ENCODE measurements around the gene PPM1G. TPM values are rescaled to one million over a fixed set of nuclear protein-coding genes. Genes with fewer than 3 reads are reported as not detected.

Gene PPM1G
- total RNA-seq, 1 donor from 2014 or later = 24.7 TPM

- Histone ChIP-seq H3K27me3 (no peaks in the 10 kb centered on the region), H3K9me3 (no peaks in the 10 kb centered on the region), H3K4me1 (peaks cover 0 to 26% of the 10 kb centered on the region in 2 donors), H3K27ac (no peak overlapping the region), H3K36me3 (peaks cover 60 to 63% of the 10 kb centered on the region in 2 donors), H3K4me3 (no peak overlapping the region)
- intact Hi-C loops (cut with DNase I) = no loop called here
- DNase-seq (ENCODE audit: low spot score in 2 of 2) = no peak
- TF ChIP-seq CTCF (IDR thresholded peaks at IDR 0.05) = no peak
These were observed 33.1 kb downstream of the PPM1G start for GRCh38 chr2:27376151-27376865.

- DNase-seq (ENCODE audit: low spot score in 2 of 2) = no peak
- intact Hi-C loops (cut with DNase I) = no loop called here
- Histone ChIP-seq H3K9me3 (no peaks in the 10 kb centered on the region), H3K4me3 (no peak overlapping the region), H3K36me3 (peaks cover 60 to 63% of the 10 kb centered on the region in 2 donors), H3K27me3 (no peaks in the 10 kb centered on the region), H3K27ac (no peak overlapping the region), H3K4me1 (peaks cover 0 to 23% of the 10 kb centered on the region in 2 donors)
- no peak for TF ChIP-seq CTCF (IDR thresholded peaks at IDR 0.05)
These were observed 33.8 kb downstream of the PPM1G start for GRCh38 chr2:27375513-27376099.

- no peak for TF ChIP-seq CTCF (IDR thresholded peaks at IDR 0.05)
- Histone ChIP-seq H3K4me3 (no peak overlapping the region), H3K36me3 (peaks cover 57 to 63% of the 10 kb centered on the region in 2 donors), H3K27me3 (no peaks in the 10 kb centered on the region), H3K27ac (no peak overlapping the region), H3K4me1 (peaks cover 9 to 21% of the 10 kb centered on the region in 2 donors), H3K9me3 (no peaks in the 10 kb centered on the region)
- DNase-seq (ENCODE audit: low spot score in 2 of 2) = no peak
- intact Hi-C loops (cut with DNase I) = loop anchor here (5.0 kb wide), 2 partner anchors 34 to 114 kb away; partner anchors contain the start of genes IFT172 and PPM1G
These were observed 35.8 kb downstream of the PPM1G start for GRCh38 chr2:27373567-27373966.

- H3K9me3 ChIP-seq = no peaks in the 10 kb centered on the region
- no peak overlapping the region for H3K27ac ChIP-seq
- no peak overlapping the region for H3K4me3 ChIP-seq
- H3K36me3 ChIP-seq = peaks cover 51 to 63% of the 10 kb centered on the region in 2 donors
- DNase-seq (ENCODE audit: low spot score in 2 of 2) = no peak
- intact Hi-C loops (cut with DNase I) = loop anchor here (5.0 kb wide), 2 partner anchors 34 to 114 kb away; partner anchors contain the start of genes IFT172 and PPM1G
- H3K27me3 ChIP-seq = no peaks in the 10 kb centered on the region
- no peak for TF ChIP-seq CTCF (IDR thresholded peaks at IDR 0.05)
- peaks cover 9 to 23% of the 10 kb centered on the region in 2 donors for H3K4me1 ChIP-seq
These were observed 36.5 kb downstream of the PPM1G start for GRCh38 chr2:27372937-27373336.

GRCh38 chr2:27370816-27371620 lies 38.4 kb downstream of the PPM1G start:
- H3K4me1 ChIP-seq = peaks cover 9 to 23% of the 10 kb centered on the region in 2 donors
- H3K36me3 ChIP-seq = peaks cover 51 to 63% of the 10 kb centered on the region in 2 donors
- intact Hi-C loops (cut with DNase I) = loop anchor here (1.0 to 5.0 kb wide), 6 partner anchors 9 to 116 kb away; partner anchors contain the start of genes GTF3C2, IFT172, MPV17 and PPM1G
- peak in 1 of 2 donors; percentile 71 for DNase-seq (ENCODE audit: low spot score in 2 of 2)
- H3K27ac ChIP-seq = peak overlapping the region; percentile 87 to 95
- TF ChIP-seq CTCF (IDR thresholded peaks at IDR 0.05) = no peak
- no peaks in the 10 kb centered on the region for H3K9me3 ChIP-seq
- no peaks in the 10 kb centered on the region for H3K27me3 ChIP-seq
- H3K4me3 ChIP-seq = peak overlapping the region; percentile 70 to 84

All from ascending aorta (tissue), 2 donors.